GM12874 (cell line): ENCODE results near the gene IL36RN.

Experiments
- TF ChIP-seq, protein P1 (sequence below): IDR thresholded peaks from 2 replicates; pipeline ENCODE4 v1.5.1; 2011; ENCODE audit warnings: low read depth, mild to moderate bottlenecking, control low read depth, low read length, moderate library complexity; ENCODE audit not compliant: insufficient read depth

The IL36RN gene

DNA sequence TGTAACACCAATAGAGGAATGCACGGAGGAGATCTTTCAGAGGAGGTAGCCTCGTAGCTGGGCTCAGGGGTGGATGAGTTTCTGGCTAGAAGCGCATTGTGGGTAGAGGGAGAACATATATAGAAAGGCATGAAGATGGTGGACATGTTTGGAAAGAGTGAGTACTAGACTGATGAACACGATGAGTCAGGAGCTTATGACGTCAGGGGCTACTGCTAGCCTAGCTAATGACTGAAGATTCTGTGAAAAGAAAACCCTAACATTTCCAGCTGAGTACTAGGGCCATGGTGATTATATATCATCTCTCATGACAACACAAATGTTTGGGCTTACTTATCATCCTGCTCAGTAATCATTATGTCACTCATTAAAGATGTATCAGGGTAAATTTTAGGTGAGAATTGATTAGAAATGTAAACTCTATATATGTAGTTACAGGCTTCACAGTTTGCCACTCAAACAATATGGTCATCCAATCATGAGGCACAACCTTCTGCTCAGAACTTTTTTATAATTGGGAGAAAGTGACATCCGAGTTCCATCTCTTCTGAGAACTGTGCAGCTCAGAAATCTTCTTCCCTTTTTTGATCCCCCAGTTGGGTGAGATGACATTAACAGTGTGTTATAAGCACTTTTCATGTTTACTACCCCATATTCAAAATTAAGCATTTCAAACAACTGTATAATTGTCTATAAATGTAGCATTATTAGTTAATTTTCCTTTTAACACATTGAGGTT, 46.2 kb downstream of the IL36RN start:
- TF ChIP-seq, protein P1, sequence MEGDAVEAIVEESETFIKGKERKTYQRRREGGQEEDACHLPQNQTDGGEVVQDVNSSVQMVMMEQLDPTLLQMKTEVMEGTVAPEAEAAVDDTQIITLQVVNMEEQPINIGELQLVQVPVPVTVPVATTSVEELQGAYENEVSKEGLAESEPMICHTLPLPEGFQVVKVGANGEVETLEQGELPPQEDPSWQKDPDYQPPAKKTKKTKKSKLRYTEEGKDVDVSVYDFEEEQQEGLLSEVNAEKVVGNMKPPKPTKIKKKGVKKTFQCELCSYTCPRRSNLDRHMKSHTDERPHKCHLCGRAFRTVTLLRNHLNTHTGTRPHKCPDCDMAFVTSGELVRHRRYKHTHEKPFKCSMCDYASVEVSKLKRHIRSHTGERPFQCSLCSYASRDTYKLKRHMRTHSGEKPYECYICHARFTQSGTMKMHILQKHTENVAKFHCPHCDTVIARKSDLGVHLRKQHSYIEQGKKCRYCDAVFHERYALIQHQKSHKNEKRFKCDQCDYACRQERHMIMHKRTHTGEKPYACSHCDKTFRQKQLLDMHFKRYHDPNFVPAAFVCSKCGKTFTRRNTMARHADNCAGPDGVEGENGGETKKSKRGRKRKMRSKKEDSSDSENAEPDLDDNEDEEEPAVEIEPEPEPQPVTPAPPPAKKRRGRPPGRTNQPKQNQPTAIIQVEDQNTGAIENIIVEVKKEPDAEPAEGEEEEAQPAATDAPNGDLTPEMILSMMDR, result no peak

DNA sequence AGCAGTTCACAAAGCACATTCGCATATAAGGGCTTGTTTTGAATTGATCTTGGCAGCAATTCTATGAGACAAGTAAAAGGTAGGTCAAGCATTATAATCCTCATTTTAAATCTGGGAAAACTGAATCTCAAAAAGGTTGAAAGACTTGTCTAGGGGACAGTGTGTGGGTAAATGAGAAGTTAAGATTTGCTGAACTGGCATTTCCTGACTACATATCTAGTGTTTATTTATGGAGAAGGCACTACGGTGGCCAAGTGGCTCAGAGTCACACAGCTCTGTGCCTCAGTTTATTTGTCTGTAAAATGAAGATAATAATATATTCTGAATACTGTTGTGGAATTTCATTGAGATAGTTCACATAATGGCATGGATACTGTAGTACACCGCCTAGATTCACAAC, 52.1 kb downstream of the IL36RN start:
- TF ChIP-seq, protein P1, result no peak

DNA sequence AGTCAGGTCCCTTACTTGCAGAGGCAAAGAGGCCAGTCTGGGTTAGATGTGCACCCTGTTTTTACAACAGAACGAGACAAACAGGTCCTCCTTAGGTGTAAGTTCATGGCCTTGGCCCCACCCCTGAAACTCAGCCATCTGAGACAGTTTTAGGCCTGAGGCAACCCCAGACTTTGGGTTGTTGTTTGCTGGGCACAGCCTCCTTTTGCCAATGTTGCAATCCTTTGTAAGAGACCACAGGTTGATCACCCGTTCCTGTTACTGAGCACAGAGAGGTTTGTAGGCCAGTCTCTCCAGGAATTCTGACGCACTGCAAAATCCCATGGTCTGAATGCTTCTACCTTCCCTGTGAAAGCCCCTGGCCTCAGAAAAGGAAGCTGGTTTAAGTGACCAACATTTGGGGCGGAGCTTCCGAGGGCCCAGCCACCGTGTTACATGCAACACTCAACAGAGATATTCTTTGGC, 52.9 kb downstream of the IL36RN start:
- TF ChIP-seq, protein P1, result no peak

DNA sequence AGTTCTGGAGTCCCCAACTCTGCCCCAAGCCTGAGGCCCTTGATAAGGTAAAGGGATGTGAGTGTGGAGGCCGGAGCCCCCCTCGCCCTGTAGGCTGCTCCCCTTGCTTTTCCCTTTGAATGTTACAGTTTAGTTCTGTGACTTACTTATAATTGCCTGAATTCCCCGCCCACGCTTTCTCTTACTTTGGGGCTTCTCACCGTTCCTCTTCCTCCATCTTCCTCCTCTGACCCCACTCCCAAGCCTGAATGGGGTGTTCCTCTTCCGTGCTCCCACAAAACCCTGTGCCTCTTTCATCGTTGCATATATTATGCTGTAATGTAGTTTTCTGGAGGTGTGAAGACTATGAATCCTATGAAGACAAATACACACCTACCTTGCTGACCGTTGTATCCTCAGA, 53.4 kb downstream of the IL36RN start:
- TF ChIP-seq, protein P1, result no peak

DNA sequence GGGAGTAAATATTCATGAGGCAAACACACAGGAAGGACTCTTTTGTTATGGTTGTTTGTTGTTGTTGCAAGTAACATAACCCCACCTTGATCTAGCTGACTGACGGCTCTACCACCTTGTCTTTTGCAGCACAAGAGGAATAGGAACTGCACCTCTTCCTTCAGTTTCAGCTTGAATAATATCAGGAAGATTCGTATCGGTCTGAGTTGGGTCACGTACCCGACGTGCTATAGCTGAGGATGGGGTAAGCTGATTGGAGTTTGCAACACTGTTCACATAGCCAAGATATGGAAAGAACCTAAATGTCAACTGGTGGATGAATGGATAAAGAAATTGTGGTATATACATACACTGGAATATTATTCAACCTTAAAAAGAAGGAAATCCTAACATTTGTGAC, 53.9 kb downstream of the IL36RN start:
- TF ChIP-seq, protein P1, result no peak

DNA sequence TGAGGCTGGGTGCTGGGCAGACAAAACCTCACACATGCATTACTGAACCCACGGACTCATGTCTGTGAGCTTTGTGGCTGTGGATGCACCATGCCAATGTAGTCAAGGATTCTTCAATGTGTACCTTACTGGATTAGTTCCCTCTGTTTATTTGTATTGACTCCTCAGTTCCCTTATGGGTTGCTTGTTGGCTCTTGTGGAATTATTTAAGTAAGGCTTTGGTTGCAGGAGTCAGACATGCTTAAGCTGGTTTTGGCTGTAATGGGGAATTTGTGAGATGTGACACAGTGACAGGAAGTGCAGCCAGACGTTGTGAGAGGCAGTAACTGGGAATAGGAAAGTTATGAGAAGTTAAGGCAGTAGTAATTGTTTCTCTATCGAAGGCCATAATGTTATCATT, 54.8 kb downstream of the IL36RN start:
- TF ChIP-seq, protein P1, result no peak
